Measurements from ENCODE around the gene PAX4.
A peak's percentile ranks its signal among the peaks of the same experiment; 100 is the strongest.

Gene PAX4

GRCh38 chr7:127655720-127656119, 37.8 kb upstream of the PAX4 start:
- TF ChIP-seq, protein P1, sequence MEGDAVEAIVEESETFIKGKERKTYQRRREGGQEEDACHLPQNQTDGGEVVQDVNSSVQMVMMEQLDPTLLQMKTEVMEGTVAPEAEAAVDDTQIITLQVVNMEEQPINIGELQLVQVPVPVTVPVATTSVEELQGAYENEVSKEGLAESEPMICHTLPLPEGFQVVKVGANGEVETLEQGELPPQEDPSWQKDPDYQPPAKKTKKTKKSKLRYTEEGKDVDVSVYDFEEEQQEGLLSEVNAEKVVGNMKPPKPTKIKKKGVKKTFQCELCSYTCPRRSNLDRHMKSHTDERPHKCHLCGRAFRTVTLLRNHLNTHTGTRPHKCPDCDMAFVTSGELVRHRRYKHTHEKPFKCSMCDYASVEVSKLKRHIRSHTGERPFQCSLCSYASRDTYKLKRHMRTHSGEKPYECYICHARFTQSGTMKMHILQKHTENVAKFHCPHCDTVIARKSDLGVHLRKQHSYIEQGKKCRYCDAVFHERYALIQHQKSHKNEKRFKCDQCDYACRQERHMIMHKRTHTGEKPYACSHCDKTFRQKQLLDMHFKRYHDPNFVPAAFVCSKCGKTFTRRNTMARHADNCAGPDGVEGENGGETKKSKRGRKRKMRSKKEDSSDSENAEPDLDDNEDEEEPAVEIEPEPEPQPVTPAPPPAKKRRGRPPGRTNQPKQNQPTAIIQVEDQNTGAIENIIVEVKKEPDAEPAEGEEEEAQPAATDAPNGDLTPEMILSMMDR (IDR thresholded peaks at IDR 0.05; ENCODE audit: insufficient read depth, low read depth, low read length, missing control alignments): no peak
- no peak for DNase-seq (ENCODE audit: low read depth)
- H3K4me3 ChIP-seq (ENCODE audit: low read length): no peak overlapping the region

DNA sequence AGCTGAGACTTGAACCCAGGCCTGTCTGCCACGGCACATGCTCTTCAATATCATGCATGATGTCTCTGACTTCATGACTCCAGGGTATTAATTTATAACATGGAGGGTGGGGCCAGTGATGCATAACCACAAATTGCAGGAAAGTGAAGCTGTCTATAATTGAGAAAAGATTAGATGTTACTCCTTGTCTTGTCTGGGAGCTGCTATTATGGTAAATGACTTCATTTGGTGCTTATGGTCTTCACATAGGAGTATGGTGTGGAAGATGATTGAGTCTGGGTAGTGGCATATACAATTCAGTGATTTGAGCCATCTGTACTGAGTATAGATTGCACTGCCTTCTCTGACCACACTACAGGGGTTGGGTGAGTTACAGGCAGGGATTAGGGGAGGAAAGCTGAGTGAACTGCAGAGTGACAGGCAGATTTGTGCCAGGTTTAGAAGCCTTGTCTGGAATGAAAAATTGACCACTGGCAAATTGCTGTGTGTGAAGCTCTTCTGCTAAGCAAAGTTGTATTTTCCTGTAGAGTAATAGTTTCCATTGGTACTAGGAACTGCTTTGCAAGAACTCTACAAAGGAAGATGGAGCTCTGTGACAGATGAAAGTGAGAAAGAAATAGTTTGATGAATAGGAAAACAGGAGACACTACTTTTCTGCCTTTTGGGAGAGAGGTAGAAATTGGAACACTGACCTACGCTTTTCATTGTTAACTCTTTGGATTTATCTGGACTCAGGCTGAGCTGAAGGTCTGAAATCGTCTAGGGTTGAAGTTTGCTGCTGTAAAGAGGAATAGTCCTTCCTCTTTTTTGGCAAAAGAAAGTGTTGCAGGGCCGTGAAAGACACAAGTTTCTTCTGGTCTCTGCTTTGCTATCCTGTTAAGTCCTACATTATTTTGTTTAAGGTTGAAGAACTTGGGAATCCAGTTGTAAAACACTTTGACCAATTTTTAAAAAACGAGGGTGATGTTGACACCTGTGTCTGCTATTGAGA, 36.8 kb upstream of the PAX4 start:
- TF ChIP-seq, protein P1 (IDR thresholded peaks at IDR 0.05; ENCODE audit: insufficient read depth, low read depth, low read length, missing control alignments): no peak
- no peak overlapping the region for H3K4me3 ChIP-seq (ENCODE audit: low read length)
- DNase-seq (ENCODE audit: low read depth): peak; percentile 19

GRCh38 chr7:127653396-127653795, 35.5 kb upstream of the PAX4 start:
- TF ChIP-seq, protein P1 (IDR thresholded peaks at IDR 0.05; ENCODE audit: insufficient read depth, low read depth, low read length, missing control alignments): no peak
- no peak for DNase-seq (ENCODE audit: low read depth)
- H3K4me3 ChIP-seq (ENCODE audit: low read length): peak overlapping the region; percentile 93

GRCh38 chr7:127652333-127653248, 34.6 kb upstream of the PAX4 start:
- TF ChIP-seq, protein P1 (IDR thresholded peaks at IDR 0.05; ENCODE audit: insufficient read depth, low read depth, low read length, missing control alignments): no peak
- peak; percentile 37 for DNase-seq (ENCODE audit: low read depth)

GRCh38 chr7:127651556-127652332, 33.8 kb upstream of the PAX4 start, which contains the start of gene SND1:
TSS of gene SND1 (plus strand) at chr7:127652194. CDS start at chr7:127652374, 180 bp downstream.
- TF ChIP-seq, protein P1 (IDR thresholded peaks at IDR 0.05; ENCODE audit: insufficient read depth, low read depth, low read length, missing control alignments): no peak
- peak; percentile 100 for DNase-seq (ENCODE audit: low read depth)
- H3K4me3 ChIP-seq (ENCODE audit: low read length): peak within 1 kb of the TSS; percentile 93

More at GRCh38 chr7:127652333-127653248, 34.6 kb upstream of the PAX4 start:
- peak overlapping the region; percentile 93 for H3K4me3 ChIP-seq (ENCODE audit: low read length)

All from epithelial cell of esophagus (primary cell).